Measurements from ENCODE around the gene FADD.
"Not testable (repeated sequence)": the region's sequence is repeated elsewhere in the genome, so short reads cannot be mapped to it uniquely, and the experiment has no call there.

FADD gene

DNA sequence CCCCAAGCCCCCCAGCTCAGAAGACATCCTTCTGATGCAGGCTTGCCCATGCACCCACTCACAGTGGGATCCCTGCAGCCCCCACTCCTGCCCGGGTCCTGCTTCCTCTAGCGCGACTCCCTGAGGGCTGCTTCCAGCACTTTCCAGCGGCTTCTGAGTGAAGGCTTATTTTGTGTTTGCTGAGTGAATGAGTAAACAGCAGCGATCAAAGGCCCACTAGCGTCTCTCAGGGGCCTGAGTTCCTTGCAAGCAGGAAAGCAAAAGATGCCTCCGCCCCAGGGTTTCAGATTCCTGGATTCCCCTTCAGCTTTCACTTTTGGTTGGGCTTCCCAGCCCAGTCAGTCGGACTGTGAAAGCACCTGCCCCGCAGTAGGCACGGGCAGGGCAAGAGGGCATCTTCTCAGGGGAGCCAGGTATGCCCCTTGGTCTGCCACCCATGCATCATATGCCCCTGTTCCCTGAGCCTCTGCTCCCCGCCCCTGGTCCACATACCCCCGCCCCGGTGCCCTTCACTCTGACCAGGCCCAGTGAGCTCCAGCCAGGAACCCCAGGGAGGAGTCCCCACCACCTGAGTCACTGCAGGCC lies 9.2 kb downstream of the FADD start:
- no peak for TF ChIP-seq CTCF (IDR thresholded peaks at IDR 0.05; ENCODE audit: borderline replicate concordance, insufficient read depth, low read depth, low read length)

DNA sequence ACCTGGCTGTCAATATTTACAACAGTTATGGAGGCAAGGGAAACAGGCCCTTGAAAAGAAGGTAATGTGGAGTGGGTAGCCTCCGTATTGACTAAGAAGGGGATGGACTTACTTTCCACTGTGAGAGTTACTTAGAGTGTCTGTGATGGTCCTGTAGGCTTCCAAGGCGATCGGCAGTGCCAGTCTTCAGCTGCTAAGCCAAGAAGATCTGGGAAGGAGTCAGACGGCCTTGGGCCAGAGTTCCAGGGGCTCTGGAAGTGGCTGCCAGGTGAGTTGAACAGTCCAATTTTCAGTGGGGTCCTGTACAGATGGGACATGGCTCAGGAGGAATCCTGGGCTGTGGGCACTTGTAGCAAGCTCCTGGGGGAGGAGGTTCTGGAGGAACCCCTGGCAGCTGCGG lies 14.3 kb downstream of the FADD start:
- not testable (repeated sequence) for H3K4me3 ChIP-seq (ENCODE audit: low read depth, low read length)

More for the DNA sequence above, 9.2 kb downstream of the FADD start:
- H3K4me3 ChIP-seq (ENCODE audit: low read depth, low read length), result no peak overlapping the region

- not testable (repeated sequence) for H3K4me3 ChIP-seq (ENCODE audit: low read depth, low read length)
Observed at GRCh38 chr11:70218076-70218475, 15.0 kb downstream of the FADD start.

DNA sequence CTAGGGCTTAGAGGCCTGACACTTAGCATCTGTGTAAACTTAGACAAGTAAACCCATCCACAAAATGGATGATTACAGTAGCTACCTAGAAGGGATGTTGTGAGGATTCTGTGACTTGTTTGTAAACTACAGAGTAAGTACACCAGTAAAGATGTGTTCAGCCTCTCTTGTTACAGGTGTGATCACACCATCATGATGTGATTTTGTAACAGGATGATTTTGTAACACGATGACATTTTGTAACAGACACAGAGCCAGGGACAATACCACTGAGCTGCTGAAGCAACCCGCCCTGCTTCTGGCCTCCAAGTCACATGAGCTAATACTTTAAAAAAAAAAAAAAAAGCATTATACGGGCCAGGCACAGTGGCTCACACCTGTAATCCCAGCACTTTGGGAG lies 17.0 kb downstream of the FADD start:
- no peak for TF ChIP-seq CTCF (IDR thresholded peaks at IDR 0.05; ENCODE audit: borderline replicate concordance, insufficient read depth, low read depth, low read length)
- H3K4me3 ChIP-seq (ENCODE audit: low read depth, low read length), result no peak overlapping the region

DNA sequence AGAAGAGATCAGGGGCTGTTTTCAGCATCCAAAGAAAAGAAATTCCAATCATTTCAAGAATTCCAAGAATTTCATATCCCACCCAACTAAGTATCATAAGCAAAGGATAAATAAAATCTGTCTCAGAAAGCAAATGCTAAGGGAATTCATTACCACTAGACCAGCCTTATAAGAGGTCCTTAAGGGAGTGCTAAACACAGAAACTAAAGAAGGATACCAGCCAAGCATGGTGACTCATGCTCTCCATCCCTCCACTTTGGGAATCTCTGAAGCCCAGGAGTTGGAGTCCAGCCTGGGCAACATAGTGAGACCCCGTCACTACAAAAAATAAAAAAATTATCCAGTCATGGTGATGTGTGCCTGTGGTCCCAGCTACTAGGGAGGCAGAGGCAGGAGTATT lies 17.8 kb downstream of the FADD start:
- TF ChIP-seq CTCF (IDR thresholded peaks at IDR 0.05; ENCODE audit: borderline replicate concordance, insufficient read depth, low read depth, low read length), result no peak
- H3K4me3 ChIP-seq (ENCODE audit: low read depth, low read length), result no peak overlapping the region

GRCh38 chr11:70225681-70226177 lies 22.6 kb downstream of the FADD start:
- H3K4me3 ChIP-seq (ENCODE audit: low read depth, low read length), result no peak overlapping the region
- TF ChIP-seq CTCF (IDR thresholded peaks at IDR 0.05; ENCODE audit: borderline replicate concordance, insufficient read depth, low read depth, low read length), result no peak

- H3K4me3 ChIP-seq (ENCODE audit: low read depth, low read length), result no peak overlapping the region
- no peak for TF ChIP-seq CTCF (IDR thresholded peaks at IDR 0.05; ENCODE audit: borderline replicate concordance, insufficient read depth, low read depth, low read length)
Observed at GRCh38 chr11:70226183-70226582, 23.1 kb downstream of the FADD start.

DNA sequence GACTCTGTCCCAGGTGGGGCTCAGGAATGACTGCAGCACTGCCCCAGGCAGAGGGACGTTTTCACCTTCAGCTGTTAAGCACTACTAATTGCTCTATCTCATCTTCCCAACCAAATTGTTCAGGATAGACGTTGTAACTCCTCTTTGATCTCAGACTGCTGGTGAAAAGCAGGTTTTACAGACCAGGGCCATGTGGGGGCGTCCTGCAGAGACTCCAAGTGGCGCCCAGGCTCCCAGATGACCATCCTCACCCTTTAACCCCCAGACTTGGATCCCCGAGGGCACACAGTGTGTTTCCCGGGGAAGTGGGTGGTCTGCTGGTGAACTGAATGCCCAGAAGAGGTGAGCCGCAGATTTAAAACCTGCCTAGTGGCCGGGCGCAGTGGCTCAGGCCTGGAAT lies 23.9 kb downstream of the FADD start:
- H3K4me3 ChIP-seq (ENCODE audit: low read depth, low read length), result no peak overlapping the region

More for the DNA sequence above, 23.9 kb downstream of the FADD start:
- TF ChIP-seq CTCF (IDR thresholded peaks at IDR 0.05; ENCODE audit: borderline replicate concordance, insufficient read depth, low read depth, low read length), result peak; percentile 34; the same call in 1 of the 2 replicates
